ENCODE measurements around the gene DDA1.
A peak's percentile ranks its signal among the peaks of the same experiment; 100 is the strongest.

DDA1 gene

GRCh38 chr19:17311455-17312188 lies 2.3 kb downstream of the DDA1 start:
- DNase-seq (ENCODE audit: low read depth) = no peak

DNA sequence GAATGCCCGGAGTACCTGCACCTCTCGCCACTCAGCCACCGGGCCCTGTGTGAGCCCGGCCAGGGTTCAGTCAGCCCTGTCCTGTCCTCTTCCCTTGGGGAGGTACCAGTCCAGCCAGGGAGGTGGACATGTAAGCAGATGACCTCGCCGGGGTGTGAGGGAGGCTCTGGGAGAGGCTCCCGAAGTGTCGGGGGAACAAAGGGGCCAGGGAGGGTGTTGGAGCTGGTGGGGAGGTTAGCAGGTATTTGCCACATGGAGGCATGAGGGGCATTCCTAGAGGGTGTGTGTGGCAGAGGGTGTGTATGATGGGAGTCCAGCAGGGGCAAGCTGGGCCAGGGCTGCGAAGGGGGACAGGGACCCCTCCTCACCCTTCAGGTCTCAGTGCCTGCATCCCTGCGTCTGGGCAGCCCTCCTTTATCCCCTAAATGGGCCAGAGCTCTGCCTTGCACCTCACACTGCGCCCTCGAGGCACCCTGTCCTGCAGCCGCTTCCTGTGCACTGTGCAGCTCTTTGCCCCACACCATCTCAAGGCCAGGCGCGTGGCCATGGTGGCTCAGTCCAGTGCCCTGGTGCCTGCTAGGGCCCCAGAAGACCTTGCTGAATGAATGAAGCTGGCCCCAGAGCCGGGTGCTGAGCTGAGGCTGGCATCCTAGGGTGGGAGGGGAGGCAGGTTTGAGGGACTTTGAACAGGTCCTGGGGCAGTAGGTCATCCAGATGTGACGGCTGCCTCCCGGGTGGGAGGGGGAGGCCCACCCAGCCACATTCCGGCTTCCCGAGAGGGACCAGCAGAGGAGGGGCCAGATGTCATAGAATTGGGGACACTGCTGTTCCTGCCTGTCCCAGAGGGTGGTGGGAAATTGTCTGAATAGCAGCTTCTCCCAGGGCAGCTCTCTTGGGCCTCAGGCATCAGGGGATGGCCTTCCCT lies 3.1 kb downstream of the DDA1 start:
- no peak for DNase-seq (ENCODE audit: low read depth)

- no peak for DNase-seq (ENCODE audit: low read depth)
These were observed 4.7 kb downstream of the DDA1 start for GRCh38 chr19:17314007-17314593.

GRCh38 chr19:17318966-17319365 lies 9.6 kb downstream of the DDA1 start:
- DNase-seq (ENCODE audit: low read depth) = no peak

GRCh38 chr19:17319473-17320238 lies 10.3 kb downstream of the DDA1 start:
- no peak for DNase-seq (ENCODE audit: low read depth)

- no peak for DNase-seq (ENCODE audit: low read depth)
These were observed 11.1 kb downstream of the DDA1 start for GRCh38 chr19:17320435-17320834.

GRCh38 chr19:17321655-17322489 lies 12.5 kb downstream of the DDA1 start:
- DNase-seq (ENCODE audit: low read depth) = no peak

- DNase-seq (ENCODE audit: low read depth) = no peak
These were observed 13.5 kb downstream of the DDA1 start for GRCh38 chr19:17322854-17323253.

DNA sequence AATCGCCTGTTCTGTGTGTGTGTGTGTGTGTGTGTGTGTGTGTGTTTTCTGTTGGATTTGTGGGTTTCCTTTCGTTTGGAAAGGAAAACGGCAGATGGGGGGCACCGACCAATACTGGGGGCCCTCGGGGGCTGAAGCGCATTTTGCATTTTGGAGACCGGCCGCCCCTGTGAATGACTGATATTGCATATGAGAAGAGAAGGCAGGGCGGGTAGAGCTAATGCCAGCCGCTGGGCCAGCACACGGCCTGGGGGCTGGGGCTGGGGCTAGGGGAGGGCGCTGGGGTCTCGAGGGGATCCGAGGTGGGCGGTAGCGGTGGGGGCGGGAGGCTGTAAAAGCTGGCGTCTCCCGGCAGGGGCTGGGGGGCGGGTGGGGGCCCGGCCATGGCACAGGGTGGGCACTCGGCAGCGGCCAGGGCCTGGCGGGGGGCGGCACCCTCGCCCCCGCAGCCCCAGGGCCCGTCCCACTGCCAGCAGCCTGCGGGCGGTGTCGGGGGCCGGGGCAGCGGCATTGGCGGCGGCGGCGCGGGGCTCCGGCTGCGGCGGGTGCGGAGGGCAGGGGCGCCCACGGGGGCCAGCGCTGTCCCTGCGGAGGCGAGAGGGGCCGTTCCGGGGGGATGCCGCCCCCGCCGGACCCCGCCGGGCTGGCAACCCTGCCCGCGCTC lies 14.1 kb downstream of the DDA1 start:
- DNase-seq (ENCODE audit: low read depth) = no peak

DNA sequence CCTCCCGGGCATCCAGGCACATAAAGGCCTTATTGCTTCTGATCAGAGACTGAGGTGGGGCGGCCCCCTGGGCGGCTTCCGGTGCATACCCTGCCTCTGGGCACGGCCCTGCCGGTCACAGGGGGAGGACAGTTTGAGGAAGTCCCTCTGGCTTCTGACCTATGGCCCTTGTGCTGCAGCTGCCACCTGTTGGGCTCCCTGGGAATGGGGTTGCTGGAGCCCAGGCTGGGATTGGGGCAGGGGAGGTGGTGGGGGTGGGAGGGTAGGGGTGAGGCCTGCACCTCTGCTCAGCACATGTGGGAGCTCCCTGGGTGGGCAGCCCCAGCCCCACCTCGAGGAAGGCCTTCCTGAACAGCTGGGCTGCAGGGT lies 14.6 kb downstream of the DDA1 start:
- no peak for DNase-seq (ENCODE audit: low read depth)

GRCh38 chr19:17324357-17325114 lies 15.2 kb downstream of the DDA1 start:
- no peak for DNase-seq (ENCODE audit: low read depth)

DNA sequence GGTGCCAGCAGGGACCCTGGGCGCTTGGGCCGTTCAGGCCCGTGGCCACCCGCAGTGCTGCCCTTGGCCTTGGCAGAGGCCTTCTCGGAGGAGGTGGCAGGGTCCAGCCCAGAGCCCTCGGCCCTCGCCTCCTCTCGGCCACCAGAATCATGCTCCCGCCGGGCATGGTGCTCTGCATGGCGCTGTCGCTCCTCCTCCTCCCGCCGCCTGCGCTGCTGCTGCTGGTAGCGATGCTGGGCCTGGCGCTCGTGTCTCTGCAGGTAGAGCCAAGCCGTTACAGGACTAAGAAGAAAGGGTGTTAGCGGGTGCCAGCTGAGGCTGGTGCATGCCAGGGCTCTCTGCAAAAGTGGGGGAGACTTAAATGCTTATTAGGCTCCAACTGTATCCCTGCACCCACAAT lies 15.8 kb downstream of the DDA1 start:
- DNase-seq (ENCODE audit: low read depth) = no peak

GRCh38 chr19:17325881-17326594 lies 16.7 kb downstream of the DDA1 start:
- DNase-seq (ENCODE audit: low read depth) = no peak

- DNase-seq (ENCODE audit: low read depth) = no peak
These were observed 17.2 kb downstream of the DDA1 start for GRCh38 chr19:17326595-17326966.

DNA sequence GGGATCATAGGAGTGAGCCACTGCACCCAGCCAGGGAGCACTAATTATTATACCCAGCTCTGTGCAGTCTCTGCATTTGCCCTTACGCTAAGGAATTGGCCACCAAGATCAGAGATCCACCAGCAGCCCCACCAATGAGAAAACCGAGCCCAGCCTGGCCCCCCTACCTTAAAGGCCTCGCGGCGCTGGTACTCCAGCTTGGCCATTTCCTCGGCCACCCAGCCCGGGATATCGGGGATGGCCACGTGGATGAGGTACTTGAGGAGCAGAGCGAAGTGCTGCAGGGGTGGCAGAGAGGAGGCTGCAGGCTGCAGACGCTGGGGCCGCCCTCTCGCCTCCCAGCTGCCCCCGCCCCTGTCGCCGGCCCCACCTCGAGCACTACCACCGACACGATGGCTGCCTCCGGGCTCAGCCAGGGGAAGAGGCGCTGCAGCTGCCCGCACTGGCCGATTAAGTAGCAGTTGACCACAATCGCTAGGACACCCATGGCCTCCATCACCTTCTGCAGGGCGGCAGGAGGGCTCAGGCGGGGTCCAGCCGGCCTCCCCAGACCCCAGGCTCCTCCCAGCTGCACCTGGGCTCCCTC lies 17.8 kb downstream of the DDA1 start:
- no peak for DNase-seq (ENCODE audit: low read depth)

GRCh38 chr19:17327654-17328516 lies 18.5 kb downstream of the DDA1 start:
- DNase-seq (ENCODE audit: low read depth) = peak; percentile 53

DNA sequence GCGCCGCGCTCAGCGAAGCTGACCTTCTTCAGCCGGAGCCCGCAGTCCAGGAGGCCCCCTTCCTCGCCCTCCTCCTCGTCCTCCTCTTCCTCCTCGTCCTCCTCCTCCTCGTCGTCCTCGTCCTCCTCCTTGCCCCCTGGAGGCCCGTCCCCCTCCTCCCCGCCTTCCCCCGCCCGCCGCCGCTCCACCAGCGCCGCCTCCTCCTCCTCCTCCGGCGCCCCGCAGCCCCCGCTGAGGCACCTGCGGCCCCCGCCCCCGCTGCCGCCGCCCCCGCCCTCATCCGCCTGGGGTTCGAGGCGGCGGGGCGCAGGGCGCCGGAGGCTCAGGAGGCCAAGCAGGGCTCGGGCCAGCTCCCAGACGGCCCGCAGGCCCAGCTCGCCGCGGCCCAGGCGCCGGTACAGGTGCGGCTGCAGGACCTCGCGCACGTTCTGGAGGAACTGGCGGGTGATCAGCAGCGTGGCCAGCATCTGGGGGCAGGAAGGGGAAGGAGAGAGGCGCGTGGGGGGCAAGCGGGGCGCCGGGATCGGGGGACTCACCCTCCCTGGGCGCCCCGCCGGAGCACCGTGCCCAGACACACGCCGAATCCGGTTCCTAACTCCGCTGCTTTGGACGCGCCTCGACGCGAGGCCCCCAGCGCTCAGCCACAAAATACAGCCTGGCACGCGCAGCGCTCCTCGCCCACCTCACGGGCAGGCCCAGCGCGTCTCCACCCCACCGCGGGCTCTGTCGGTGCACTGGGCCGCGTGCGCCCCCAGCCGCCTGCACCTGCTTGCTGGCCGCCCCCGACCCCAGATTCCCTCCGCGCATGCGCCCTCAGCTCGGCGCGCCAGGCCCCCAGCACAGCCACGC lies 19.4 kb downstream of the DDA1 start:
- DNase-seq (ENCODE audit: low read depth) = no peak
